HG03469 (cell line): ENCODE measurements around the gene ASTN2.

Experiments used
- ATAC-seq: cut with Tn5 transposase; IDR thresholded peaks from one replicate; pipeline ENCODE4 v1.9.1; 2021; ENCODE audit warnings: mild to moderate bottlenecking, moderate library complexity, moderate number of reproducible peaks; ENCODE audit not compliant: unreplicated experiment

Gene ASTN2, protein sequence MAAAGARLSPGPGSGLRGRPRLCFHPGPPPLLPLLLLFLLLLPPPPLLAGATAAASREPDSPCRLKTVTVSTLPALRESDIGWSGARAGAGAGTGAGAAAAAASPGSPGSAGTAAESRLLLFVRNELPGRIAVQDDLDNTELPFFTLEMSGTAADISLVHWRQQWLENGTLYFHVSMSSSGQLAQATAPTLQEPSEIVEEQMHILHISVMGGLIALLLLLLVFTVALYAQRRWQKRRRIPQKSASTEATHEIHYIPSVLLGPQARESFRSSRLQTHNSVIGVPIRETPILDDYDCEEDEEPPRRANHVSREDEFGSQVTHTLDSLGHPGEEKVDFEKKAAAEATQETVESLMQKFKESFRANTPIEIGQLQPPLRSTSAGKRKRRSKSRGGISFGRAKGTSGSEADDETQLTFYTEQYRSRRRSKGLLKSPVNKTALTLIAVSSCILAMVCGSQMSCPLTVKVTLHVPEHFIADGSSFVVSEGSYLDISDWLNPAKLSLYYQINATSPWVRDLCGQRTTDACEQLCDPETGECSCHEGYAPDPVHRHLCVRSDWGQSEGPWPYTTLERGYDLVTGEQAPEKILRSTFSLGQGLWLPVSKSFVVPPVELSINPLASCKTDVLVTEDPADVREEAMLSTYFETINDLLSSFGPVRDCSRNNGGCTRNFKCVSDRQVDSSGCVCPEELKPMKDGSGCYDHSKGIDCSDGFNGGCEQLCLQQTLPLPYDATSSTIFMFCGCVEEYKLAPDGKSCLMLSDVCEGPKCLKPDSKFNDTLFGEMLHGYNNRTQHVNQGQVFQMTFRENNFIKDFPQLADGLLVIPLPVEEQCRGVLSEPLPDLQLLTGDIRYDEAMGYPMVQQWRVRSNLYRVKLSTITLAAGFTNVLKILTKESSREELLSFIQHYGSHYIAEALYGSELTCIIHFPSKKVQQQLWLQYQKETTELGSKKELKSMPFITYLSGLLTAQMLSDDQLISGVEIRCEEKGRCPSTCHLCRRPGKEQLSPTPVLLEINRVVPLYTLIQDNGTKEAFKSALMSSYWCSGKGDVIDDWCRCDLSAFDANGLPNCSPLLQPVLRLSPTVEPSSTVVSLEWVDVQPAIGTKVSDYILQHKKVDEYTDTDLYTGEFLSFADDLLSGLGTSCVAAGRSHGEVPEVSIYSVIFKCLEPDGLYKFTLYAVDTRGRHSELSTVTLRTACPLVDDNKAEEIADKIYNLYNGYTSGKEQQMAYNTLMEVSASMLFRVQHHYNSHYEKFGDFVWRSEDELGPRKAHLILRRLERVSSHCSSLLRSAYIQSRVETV (N-terminal part only)

DNA sequence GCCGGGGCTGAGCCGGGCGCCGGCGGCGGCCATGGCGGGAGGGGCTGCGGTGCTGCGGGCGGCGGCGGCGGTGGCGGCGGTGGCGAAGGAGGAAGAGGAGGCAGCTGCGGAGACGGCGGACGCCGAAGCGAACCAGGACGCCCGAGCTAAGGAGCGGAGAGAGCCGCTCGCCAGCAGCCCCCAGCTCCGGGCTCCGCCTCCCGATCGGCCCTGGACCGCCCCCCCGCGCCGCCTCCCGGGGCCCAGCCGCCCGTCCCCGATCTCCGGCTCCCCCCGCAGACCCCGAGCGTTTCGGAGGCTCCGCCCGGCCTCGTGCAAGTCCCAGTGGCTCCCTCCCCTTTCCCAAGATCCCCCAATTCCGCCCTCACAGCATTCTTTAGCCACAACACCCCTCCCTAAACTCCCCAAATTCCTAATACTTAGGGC is at the start of gene ASTN2:
Gene ASTN2, minus strand, starts transcription at position 152 of the 426 bp plus-strand sequence. Its CDS starts 119 bp downstream, at position 33.
- ATAC-seq = no peak

DNA sequence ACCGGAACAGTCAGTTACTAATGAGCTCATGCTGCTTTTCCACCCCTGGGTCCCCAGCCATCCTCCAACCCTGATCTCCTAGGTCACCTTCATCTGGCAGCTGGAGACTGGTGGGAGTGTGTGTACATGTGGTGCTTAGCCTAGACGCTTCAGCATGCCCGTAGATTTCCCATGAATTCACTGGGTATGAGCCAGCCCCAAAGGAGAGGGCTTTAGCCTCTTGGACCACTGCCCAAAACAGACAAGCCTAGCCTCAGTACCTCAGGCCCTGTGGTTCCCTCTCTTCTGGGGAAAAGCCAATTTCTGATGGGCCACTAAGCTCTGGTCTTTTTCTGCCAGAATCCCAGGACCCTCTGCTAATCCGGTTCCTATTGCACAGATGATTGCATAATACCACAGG is 48.0 kb upstream of the ASTN2 start:
- ATAC-seq = no peak

DNA sequence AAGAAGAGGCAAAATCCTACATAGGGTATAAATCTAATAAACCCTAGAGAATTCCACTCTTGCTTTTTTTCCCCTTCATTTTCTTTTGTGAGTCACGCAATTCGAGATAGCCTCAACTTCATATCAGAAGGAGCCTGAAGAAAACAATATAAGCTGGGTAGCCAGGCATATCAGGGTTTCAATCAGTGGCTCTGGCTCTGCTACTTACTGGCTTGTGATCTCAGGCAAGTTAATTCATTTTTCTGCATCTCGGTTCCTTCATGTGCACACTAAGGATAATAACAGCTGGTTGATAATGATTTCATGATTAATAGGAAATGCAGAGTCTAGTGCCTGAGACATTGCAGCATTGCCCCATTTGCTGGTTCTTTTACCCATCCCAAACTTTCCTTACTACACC is 46.5 kb upstream of the ASTN2 start:
- ATAC-seq = no peak

DNA sequence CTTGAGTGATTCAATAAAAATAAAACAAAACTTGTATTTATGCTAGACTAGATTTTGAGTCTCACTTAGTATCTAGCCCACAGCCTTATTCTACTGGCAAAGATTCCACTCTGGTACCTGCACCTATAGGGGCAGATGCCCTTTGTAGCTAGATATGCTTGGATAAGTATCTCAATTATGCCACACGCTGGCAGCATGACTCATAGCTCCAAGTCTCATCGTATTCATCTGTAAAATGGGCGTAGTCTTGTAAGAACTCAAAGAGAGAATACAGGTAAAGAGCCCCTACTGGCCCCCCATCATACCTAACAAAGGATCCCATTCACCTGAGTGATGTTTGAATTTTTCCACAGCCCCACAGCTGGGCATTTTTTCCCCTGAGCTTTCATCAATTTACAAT is 45.9 kb upstream of the ASTN2 start:
- ATAC-seq = no peak

DNA sequence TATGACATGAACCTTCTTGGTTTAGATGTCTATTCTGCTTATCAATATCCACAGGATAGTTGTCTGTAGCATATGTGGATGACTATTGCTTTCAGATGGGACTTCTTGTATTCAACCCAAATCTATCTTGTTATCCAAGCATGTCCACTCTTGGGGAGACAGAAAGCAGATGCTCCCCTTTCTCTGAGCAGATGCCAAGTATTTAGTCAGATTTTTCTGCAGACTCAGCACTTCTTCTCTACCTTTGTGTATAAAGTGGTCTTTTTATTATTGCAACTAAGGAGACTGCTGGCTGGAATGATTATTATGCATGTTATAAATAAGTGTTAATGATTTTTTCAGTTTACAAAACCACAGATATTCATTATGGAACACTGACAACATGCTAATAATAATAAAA is 45.1 kb upstream of the ASTN2 start:
- ATAC-seq = no peak

DNA sequence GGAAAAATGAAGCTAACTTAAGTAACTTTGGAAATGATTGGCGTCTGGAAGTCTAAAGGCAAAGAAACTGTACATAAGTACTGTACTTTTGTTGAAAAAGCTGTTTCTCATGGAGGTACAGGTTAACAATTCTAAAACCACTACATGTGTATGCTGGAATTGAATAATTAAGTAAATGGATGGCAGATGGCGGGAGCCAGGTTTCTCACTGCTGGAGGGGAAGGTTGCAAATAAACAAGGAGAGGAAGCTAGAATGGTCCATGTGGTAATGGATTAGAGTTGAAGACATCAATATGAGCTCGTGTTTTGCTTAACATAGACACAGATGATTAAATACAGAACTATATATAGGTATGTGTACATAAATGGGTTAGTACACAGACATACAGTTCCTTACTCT is 43.2 kb upstream of the ASTN2 start:
- ATAC-seq = no peak

DNA sequence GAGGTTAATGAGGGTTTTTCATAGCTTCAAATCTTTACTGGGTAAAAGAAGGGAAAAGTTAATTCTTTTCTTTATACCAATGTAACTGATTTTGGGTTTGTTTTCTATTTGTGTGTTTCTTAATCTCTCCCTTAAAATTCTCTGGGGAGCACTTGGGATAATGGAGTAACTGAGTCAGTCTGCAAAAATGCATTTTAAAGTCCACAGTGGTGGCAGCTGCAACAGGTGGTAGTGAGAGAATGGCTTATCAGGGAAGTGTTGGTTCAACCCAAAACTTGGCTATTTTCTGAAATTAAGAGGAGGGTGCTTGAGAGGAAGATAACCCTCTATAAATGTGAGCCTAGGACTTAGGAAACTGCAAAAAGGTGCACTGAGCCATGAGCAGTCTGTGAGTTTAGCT is 39.9 kb upstream of the ASTN2 start:
- ATAC-seq = no peak

DNA sequence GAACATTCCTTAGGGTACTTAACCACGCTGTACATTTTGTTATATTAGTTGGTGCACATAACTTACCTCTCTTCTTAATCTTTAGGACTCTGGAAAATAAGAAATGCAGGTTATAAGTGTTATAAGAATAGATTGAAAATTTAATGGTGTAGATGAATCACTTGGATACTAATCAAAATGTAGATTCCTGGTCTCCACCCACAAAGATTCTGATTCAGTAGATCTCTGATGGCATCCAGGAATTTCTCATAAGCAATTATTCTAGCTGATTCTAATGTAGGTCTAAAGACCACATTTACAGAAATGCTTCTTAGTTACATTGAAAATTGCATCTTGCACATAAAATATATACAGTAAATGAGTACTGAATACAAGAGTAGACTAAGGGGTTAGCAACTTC is 38.9 kb upstream of the ASTN2 start:
- no peak for ATAC-seq

DNA sequence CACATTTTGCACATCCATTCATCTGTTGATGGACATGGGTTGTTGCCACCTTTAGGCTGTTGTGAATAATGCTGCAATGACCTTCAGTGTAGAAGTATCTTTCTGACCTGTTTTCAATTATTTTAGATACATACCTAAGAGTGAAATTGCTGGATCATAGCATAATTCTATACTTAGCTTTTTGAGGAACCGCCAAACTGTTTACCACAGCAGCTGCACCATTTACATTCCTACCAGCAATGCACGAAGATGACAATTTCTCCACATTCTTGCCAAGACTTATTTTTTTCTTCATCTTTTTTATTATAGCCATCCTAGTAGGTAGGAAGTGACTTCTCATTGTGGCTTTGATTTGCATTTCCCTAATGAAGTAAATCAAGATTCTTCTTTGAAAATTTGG is 36.5 kb upstream of the ASTN2 start:
- ATAC-seq = no peak

DNA sequence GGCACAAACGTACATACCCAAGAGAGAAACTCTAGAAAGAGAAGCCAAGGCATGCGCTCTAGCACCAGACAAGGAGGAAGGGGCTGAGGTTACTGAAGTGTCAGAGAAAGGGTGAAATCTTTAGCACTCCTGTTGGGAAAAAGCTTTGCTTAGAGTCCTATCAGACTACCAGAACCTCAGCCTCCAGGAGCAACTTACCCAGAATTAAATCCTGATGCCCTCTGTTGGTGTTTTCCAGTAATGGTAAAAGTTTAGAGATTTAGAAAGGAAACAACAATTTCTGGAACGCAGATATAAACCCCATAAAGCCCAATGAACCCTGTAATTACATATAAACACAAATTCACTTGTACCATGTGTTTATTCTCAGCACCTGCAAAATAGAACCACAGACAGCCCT is 33.2 kb upstream of the ASTN2 start:
- no peak for ATAC-seq

DNA sequence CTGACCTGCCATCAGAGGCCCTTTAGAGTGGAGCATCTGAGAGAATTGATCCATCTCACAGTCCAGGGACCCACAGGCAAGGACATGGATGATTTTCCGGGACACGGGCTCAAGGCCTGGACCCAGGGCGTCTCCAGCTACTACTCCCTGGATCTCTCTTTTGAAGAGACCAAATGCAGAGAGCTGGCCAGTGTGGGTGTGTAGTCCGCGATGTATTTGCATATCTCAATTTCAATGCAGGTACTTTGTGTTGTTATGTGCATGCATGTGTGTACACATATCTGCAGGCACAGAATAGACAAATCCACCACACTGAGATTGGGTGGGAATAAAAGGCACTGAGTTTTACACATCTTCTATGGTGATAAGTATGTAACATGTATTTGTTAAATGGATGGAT is 30.8 kb upstream of the ASTN2 start:
- no peak for ATAC-seq

DNA sequence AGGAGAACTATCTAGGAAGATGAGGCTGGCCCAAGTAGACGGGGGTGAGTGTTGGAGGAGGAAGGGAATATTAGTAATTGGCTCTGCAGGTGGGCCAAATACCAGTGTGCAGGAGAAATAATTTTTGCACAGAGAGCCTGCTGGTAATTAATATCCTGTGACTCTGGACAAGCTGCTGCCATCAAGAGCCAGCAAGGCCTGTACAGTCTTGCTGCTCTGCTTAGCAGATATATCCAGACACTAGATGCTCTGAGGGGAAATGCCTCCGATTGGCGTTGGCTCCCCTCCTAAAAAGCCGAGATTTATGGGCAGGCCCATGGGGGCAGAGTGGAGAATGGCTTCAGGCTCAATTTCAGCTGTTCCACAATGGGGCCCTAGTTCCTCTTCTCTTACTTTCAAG is 29.6 kb upstream of the ASTN2 start:
- ATAC-seq = no peak

DNA sequence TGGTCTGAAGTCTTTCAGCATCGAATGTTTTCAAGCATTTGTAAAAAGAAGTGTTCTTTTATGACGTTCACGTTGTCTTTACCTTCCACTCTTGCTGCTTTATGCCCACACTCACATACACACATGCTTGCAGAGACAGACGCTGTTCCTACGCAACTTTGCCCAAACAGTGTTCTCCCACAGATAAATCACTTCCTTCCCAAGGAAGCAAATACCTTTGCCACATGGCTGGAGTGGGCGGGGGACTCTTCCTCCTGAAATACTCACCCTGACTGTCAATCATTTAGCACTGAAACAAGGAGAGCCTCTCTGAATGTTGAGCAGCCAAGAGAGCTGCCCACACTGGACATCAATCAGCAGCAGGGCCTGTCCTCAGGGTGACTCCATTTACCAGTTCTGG is 22.4 kb upstream of the ASTN2 start:
- no peak for ATAC-seq

DNA sequence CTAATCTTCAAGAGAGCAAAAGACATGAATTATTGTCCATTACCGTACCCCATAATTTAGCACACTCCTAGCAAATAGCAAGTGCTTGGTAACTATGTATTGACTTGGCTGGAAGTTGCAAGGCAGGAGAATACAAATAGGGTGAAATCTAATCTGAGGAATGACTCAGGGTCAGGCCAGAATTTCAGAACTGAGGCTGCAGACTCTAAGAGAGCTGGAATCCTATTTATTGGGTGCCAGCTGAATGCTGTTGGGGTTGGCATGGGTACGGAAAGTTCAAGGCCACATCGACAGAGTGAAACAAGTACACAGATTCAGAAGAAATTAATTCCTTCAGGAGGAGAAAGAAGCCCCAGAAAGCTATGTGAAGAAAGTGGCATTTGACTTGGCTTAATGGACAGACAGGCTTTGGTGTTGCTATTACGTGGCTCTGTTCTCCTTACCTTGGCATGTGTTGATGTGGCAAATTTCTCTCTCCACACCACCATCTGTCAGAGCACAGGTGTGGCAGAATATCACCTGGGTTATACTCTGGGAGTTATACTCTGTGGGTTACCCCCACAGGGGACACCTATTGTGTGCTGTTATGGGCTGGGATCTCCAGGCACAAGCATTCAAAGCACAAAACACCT is 20.9 kb upstream of the ASTN2 start:
- no peak for ATAC-seq

DNA sequence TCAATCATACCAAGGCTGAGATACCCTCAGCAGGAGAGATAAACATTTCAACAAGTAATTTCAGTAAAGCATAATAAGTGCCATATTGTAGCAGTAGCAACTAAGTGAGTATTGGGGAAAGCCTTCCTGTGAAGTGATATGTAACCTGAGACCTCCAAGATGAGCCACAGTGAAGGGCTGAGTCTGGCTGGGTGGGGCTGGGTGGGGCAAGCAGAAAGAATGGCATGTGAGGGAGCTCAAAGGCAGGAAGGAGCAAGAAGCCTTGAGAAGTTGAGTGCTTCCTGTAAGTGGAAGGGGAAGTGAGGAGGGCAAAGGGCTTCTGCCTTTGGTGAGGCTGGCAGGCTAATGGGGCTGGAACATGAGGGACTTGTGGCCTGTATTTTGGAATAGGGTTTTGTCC is 19.7 kb upstream of the ASTN2 start:
- no peak for ATAC-seq

DNA sequence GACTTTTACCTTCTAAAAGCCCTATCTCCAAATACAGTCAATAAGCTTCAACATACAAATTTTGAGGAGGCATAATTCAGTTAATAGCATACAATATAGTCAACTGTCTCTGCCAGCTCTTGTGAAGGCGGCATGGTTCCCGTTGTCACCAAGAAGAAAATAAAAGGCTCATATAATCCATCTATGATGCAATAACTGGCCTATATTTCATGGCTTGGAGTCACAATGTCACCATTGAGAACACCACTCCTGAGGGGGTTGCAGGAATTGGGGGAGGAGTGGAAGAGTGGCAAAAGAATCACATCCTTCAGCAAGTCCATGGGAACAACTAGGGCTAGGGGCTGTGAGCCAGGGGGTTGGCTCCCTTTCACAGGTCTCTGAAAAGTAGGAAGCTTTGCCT is 16.0 kb upstream of the ASTN2 start:
- no peak for ATAC-seq

DNA sequence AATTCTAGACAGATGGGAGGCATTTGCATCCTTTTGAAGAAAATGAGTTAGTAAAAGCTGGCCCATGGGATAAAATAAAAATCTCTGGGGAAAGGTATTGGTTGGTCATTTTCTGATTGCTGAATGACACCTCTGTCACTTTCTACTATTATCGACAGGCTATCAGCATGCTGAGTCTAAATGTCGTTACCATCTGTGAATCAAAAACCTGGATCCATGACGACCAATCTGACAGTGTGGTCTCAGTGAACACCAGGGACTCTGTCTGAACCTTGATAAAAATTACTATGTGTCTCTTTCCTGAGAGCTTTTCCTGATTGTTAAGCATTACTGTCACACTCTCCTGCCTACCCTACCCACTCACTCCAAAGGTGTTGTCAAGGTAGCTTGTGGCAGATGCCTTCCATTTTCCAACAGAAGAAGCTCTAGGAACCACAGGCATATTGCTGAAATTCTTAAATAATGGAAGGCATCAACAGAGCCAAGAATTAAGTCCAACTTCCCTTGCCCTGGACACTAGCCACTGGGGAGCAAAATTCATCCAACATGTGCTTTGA is 12.6 kb upstream of the ASTN2 start:
- no peak for ATAC-seq

DNA sequence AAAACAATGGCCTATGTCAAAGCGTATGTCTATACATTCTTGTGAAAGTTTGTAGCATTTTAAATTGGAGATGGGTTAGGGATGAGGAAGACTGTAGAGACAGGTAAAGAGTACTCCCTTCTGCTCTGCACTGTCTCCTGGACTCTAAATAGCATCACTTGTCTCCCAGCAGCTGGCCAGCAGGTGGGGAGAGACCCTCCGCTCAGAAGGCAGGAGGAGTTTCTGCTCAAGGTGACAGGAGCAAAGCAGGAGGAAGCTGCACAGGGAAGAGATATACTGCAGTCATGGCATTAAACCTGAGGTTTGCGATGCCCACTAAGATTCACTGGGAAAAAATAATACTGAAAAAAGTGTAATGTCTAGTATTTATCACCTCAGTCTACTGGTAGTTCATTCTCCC is 10.7 kb upstream of the ASTN2 start:
- no peak for ATAC-seq

DNA sequence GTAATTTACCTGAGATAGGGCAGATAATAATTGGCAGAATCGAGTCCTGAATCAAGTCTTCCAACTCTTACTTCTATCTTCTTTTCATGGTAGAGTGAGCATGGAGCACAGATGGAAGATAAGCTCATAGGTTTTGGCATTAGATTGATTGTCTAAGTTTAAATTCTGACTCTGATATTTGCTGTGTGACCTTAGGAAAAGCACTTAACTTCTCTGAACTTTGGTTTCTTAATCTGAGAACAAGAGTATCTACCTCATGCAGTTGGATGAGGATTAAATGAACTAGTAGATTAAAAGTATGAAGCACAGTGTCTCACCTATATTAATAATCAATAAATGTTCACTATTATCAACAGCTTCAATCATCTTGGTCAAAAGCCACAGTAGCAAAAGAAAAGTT is 9.4 kb upstream of the ASTN2 start:
- no peak for ATAC-seq

DNA sequence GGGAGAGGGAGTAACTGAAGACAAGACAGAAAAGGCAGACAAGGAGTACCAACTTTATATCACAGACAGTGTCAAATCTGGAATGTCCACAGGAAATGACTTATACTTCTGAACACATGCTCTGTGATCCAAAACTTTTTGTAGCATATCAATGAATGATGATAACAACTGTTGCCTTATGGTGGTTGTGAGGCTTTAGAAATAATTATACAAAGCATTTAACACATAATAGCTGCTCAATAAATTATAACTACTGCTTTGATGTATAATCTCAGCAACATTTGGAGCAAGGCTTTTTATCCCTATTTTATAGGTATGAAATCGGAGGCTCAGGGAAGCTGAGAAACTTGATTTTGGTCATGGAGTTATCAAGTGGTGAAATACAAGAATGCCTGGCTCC is 3.3 kb upstream of the ASTN2 start:
- ATAC-seq = no peak
